NCI-H2196 treated with DMSO at 0.1 percent for 48 hours (cell line): ENCODE measurements around the gene ADCY3.
A peak's percentile ranks its signal among the peaks of the same experiment; 100 is the strongest.
"Not testable (repeated sequence)": the region's sequence is repeated elsewhere in the genome, so short reads cannot be mapped to it uniquely, and the experiment has no call there.

Experiments
- DNase-seq: peaks from one replicate; lab custom pipeline; 2025; ENCODE audit not compliant: unreplicated experiment; lab: John Stamatoyannopoulos, UW

The ADCY3 gene

DNA sequence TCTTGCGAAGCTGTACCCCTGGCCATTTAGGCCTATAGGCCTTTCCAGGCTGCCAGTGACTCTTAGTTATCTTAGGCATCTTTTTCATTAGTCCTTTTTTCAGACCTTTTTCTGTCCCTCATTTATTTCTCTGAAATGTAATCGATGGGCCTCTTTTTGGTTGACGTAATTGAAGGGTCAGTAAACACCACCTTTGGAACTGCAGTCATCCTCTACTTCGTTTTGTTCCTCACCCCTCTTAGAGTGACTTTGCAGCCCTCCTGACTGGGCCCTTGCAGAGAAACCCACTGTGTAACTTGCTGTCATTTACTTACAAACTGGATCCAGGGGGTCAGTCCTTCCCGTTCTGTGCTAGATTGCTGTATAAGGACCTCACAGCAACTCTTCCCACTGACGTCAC is 103.6 kb downstream of the ADCY3 start:
- no peak for DNase-seq

GRCh38 chr2:24815171-24815570 is 104.9 kb downstream of the ADCY3 start:
- DNase-seq = no peak

GRCh38 chr2:24814516-24814915 is 105.5 kb downstream of the ADCY3 start:
- no peak for DNase-seq

- no peak for DNase-seq
Measured at GRCh38 chr2:24813691-24814137, 106.3 kb downstream of the ADCY3 start.

DNA sequence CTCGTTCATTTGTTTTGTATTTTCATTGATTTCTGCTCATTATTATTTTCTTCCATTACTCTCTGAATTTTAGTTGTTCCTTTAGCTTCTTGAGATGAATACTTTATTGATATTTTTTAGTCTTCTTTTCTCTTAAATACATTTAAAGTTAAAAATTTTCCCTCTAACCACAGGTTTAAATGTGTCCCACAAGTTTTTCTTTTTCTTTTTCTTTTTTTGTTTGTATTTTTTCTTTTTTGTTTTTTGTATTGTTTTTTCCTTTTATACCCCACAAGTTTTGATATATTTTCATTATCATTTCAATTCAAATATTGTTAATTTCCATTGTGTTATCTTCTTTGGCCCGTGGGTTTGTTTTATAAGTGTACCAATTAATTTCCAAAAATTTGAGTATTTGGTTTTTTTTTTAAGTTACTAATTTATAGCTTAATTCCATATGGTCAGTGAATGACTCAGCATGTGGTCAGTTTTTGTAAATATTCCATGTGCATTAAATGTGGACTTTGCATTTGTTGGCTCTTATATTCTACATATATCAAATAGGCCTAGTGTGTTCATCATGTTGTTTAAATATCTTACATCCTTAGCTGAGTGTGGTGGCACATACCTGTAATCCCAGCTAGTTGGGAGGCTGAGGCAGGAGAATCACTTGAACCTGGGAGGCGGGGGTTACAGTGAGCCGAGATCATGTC is 110.6 kb downstream of the ADCY3 start:
- no peak for DNase-seq

- DNase-seq = no peak
Measured at GRCh38 chr2:24806661-24807036, 113.4 kb downstream of the ADCY3 start.

GRCh38 chr2:24805811-24806660 is 114.0 kb downstream of the ADCY3 start:
- not testable (repeated sequence) for DNase-seq

GRCh38 chr2:24800487-24800886 is 119.5 kb downstream of the ADCY3 start:
- not testable (repeated sequence) for DNase-seq

DNA sequence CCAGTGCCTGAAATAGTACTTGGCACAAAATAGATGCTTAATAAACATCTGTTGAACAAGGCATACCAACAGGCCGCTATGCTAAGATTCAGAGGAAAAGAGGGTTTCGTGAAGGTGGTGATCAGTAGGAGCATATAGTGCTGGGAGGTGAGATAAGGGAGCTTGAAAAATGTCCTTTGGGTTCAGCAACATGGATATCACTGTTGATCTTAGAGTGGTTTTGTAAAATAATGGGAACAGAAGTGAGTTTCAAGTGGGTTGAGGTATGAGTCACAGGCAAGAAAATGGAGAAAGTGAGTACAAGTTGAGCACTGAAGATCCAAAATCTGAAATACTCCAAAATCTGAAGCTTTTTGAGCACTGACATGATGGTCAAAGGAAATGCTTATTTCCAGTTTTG is 122.4 kb downstream of the ADCY3 start:
- no peak for DNase-seq

GRCh38 chr2:24793761-24794435 is 126.1 kb downstream of the ADCY3 start:
- no peak for DNase-seq

- peak; percentile 92 for DNase-seq
Measured at GRCh38 chr2:24792874-24793760, 126.9 kb downstream of the ADCY3 start, which contains the start of the genes CENPO and PTRHD1. TSS of gene CENPO (plus strand) at chr2:24793425. CDS start at chr2:24793920, 495 bp downstream. TSS of gene PTRHD1 (minus strand) at chr2:24793391. CDS start at chr2:24793377, 14 bp downstream.

GRCh38 chr2:24792542-24792873 is 127.5 kb downstream of the ADCY3 start:
- DNase-seq = no peak

DNA sequence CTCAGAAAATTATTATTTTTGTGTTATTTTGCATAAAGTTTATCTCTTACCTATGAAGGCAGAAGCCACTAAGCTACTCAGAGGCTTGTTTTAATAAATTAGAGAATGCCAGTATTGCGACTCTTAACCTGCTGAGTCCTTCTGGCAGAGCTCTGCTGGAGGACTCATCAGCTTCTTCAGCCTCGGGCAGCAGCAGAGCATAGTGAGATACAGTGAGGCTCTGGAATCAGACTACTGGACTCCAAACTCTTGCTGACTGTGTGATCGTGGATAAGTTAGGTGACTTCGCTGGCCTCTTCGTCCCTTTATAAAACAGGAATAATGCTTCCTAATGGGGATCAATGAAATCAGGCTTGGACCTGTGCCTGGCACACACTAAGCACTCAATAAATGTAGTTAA is 128.6 kb downstream of the ADCY3 start:
- no peak for DNase-seq

DNA sequence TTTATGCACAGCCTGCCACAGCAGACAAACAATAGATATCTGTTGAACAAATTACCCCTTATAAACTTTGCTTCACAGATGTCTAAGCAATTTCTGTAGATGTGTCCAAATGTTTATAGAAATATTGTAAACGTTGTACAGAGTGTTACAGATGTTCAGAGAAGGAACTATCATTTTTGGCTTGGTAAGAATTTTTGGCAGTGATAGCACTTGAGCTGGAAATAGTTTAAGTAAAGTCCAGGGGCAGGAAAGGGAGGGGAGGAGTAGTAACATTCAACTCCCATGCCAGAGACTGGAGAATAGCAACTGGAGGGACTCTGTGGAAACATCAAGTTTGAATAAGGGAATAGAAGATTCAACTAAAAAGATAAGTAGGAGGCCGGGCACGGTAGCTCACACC is 131.2 kb downstream of the ADCY3 start:
- DNase-seq = no peak

- DNase-seq = no peak
Measured at GRCh38 chr2:24787532-24787931, 132.5 kb downstream of the ADCY3 start.

DNA sequence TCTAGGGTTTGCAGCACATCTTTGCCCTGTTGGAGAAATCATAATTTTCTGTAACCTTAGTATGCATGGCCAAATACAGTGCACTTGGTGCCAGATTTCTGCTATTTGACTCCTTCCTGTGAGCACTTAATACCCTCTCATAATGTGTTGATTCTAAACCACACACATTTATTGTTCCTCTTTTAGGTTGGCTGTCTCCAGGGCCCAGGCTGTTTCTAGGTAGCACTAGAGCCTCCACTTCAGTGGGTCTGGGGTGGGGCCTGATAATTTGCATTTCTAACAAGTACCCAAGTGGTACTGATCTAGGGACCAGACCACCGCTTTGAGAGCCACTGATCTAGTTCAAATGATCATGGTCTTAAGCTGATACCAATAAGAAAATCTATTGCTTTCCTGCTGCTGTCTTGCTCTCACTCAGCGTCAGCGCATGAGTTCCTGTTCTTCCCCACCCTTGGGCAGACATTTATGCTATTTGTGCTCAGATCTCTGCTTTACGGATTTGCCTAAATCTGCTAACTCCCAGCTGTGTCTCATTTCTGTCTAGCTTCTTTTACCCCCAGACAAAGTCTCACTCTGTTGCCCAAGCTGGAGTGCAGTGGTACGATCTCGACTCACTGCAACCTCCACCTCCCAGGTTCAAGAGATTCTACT is 134.2 kb downstream of the ADCY3 start:
- peak; percentile 53 for DNase-seq

- no peak for DNase-seq
Measured at GRCh38 chr2:24783641-24784040, 136.4 kb downstream of the ADCY3 start.

GRCh38 chr2:24779116-24779515 is 140.9 kb downstream of the ADCY3 start:
- DNase-seq = no peak

DNA sequence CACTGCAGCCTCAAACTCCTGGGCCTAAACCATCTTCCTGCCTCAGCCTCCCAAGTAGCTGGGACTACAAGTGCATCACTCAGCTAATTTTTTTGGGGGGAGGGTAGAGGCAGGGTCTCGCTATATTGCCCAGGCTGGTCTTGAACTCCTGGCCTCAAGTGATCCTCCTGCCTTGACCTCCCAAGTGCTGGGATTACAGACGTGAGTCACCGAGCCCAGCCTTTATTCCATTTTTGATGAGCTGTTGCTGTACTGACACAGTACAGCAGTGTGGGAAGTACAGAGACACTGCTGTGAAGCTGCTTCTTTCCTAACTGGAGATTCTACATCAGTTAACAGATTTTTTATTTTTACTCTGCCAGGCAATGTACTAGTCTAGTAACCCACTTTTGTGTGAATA is 145.7 kb downstream of the ADCY3 start:
- DNase-seq = no peak
